H1 (cell line): Measurements from ENCODE around the gene ZBTB46. TPM values are rescaled to one million over a fixed set of nuclear protein-coding genes. Genes with fewer than 3 reads are reported as not detected.

ENCODE experiments used
- CTCF ChIA-PET: fragments of 300-600 bp; sonication (Branson Sonifier 250); formaldehyde crosslinking; loops from one replicate; lab custom pipeline; 2021; ENCODE audit not compliant: partially characterized antibody; lab: Charles Lee
- POLR2A ChIA-PET: fragments of 300-600 bp; sonication (Branson Sonifier 250); formaldehyde crosslinking; loops from one replicate; lab custom pipeline; 2021; ENCODE audit warnings: inconsistent platforms; ENCODE audit not compliant: partially characterized antibody; lab: Charles Lee
- DNase-seq, 2 experiments: peaks; one replicate each; pipeline versions ENCODE4 v3.0.0 to v3.0.0-alpha.2; 2010 to 2022; ENCODE audit warnings: low spot score in 2 of 2, low read depth in 1 of 2, mixed read lengths in 1 of 2
- FAIRE-seq: peaks from 2 replicates; lab custom pipeline; 2011; peaks lifted over from hg19 to GRCh38; lab: Jason Lieb, UNC
- H2AFZ ChIP-seq: 2 replicates; pipeline ENCODE4 v1.8.1; 2012; ENCODE audit warnings: low read length, inconsistent platforms
- H2AK5ac ChIP-seq: 2 replicates; pipeline ENCODE4 v1.6.1; 2013; ENCODE audit warnings: low read depth, low read length
- H2BK120ac ChIP-seq: replicated peaks from 2 replicates; pipeline ENCODE3; 2013; ENCODE audit warnings: low read depth, low read length, inconsistent platforms
- H2BK12ac ChIP-seq: 2 replicates; pipeline ENCODE4 v1.6.1; 2013; ENCODE audit warnings: low read depth, low read length
- H2BK15ac ChIP-seq: 2 replicates; pipeline ENCODE4 v1.6.1; 2013; ENCODE audit warnings: low read length
- H2BK20ac ChIP-seq: 2 replicates; pipeline ENCODE4 v1.6.1; 2013; ENCODE audit warnings: low read length
- H2BK5ac ChIP-seq: 2 replicates; pipeline ENCODE4 v1.6.1; 2013; ENCODE audit warnings: low read depth, low read length
- H3K14ac ChIP-seq: 2 replicates; pipeline ENCODE4 v1.6.1; 2013; ENCODE audit warnings: inconsistent platforms; ENCODE audit not compliant: insufficient read length
- H3K18ac ChIP-seq: 2 replicates; pipeline ENCODE4 v1.6.1; 2013; ENCODE audit warnings: low read length; ENCODE audit errors: extremely low read depth
- H3K23ac ChIP-seq: 2 replicates; pipeline ENCODE4 v1.6.1; 2013; ENCODE audit warnings: inconsistent platforms; ENCODE audit not compliant: insufficient read length
- H3K23me2 ChIP-seq: 2 replicates; pipeline ENCODE4 v1.6.1; 2013; ENCODE audit warnings: low read depth, low read length
- H3K27ac ChIP-seq: 2 replicates; pipeline ENCODE4 v1.6.1; 2011; ENCODE audit warnings: low read depth, low read length, inconsistent platforms
- H3K27me3 ChIP-seq, 4 experiments: replicated peaks in 1 of 4; 1 replicate in 1 of 4; 2 replicates in 3 of 4; pipeline versions ENCODE4 v1.6.1 to v1.8.1; 2011 to 2013; ENCODE audit warnings: low read length in 3 of 4, mild to moderate bottlenecking in 3 of 4, inconsistent platforms in 2 of 4, mixed read lengths in 2 of 4, moderate library complexity in 1 of 4; ENCODE audit not compliant: control insufficient read depth in 3 of 4, insufficient read depth in 3 of 4; ENCODE audit errors: extremely low read depth in 1 of 4
- H3K36me3 ChIP-seq, 4 experiments: 2 replicates each; pipeline versions ENCODE4 v1.6.1 to v1.8.1; 2011 to 2013; ENCODE audit warnings: mild to moderate bottlenecking in 4 of 4, low read length in 3 of 4, moderate library complexity in 2 of 4, control low read depth in 1 of 4, inconsistent platforms in 1 of 4; ENCODE audit not compliant: insufficient read depth in 4 of 4, control insufficient read depth in 2 of 4
- H3K4ac ChIP-seq: replicated peaks from 2 replicates; pipeline ENCODE3; 2013; ENCODE audit warnings: low read length, low read depth, mixed read lengths, inconsistent platforms; ENCODE audit not compliant: insufficient read length
- H3K4me1 ChIP-seq, 4 experiments: replicated peaks in 1 of 4; 1 replicate in 1 of 4; 2 replicates in 3 of 4; pipeline versions ENCODE4 v1.6.1 to v1.8.1; 2011 to 2013; ENCODE audit warnings: low read length in 3 of 4, inconsistent platforms in 2 of 4, mixed read lengths in 1 of 4; ENCODE audit not compliant: insufficient read depth in 4 of 4, control insufficient read depth in 3 of 4
- H3K4me2 ChIP-seq, 2 experiments: 2 replicates each; pipeline versions ENCODE4 v1.6.1 to v1.8.1; 2011 to 2013; ENCODE audit warnings: low read depth in 2 of 2, low read length in 2 of 2, control low read depth in 1 of 2, inconsistent platforms in 1 of 2, mild to moderate bottlenecking in 1 of 2; ENCODE audit not compliant: insufficient read depth in 1 of 2
- H3K4me3 ChIP-seq, 4 experiments: fragments of 200-600, 300-600 bp in 1 of 4; sonication (generic), shearing (Covaris generic), sonication (Bioruptor Twin) in 1 of 4; 2 replicates each; pipeline versions ENCODE4 v1.5.1 to v1.8.1; 2011 to 2016; ENCODE audit warnings: low read length in 4 of 4, low read depth in 3 of 4, control low read depth in 2 of 4, inconsistent platforms in 2 of 4, mild to moderate bottlenecking in 2 of 4, mixed read lengths in 1 of 4, moderate library complexity in 1 of 4; ENCODE audit not compliant: insufficient read depth in 2 of 4; ENCODE audit errors: extremely low read depth in 1 of 4
- H3K56ac ChIP-seq: replicated peaks from 2 replicates; pipeline ENCODE3; 2013; ENCODE audit warnings: low read depth, mild to moderate bottlenecking, mixed read lengths, low read length, inconsistent platforms; ENCODE audit not compliant: insufficient read length
- H3K79me1 ChIP-seq: 2 replicates; pipeline ENCODE4 v1.6.1; 2013; ENCODE audit warnings: low read depth, low read length, control low read depth
- H3K79me2 ChIP-seq, 2 experiments: 2 replicates each; pipeline versions ENCODE4 v1.6.1 to v1.8.1; 2012 to 2013; ENCODE audit warnings: low read length in 2 of 2, mild to moderate bottlenecking in 2 of 2, inconsistent platforms in 1 of 2; ENCODE audit not compliant: insufficient read depth in 2 of 2, control insufficient read depth in 1 of 2
- H3K9ac ChIP-seq, 4 experiments: replicated peaks in 1 of 4; 1 replicate in 1 of 4; 2 replicates in 3 of 4; pipeline versions ENCODE4 v1.6.1 to v1.8.1; 2011 to 2013; ENCODE audit warnings: low read depth in 3 of 4, low read length in 3 of 4, control low read depth in 2 of 4, mild to moderate bottlenecking in 2 of 4, moderate library complexity in 2 of 4, inconsistent platforms in 1 of 4; ENCODE audit errors: extremely low read depth in 1 of 4
- H3K9me3 ChIP-seq, 2 experiments: 2 replicates each; pipeline versions ENCODE4 v1.6.1 to v1.8.1; 2012 to 2013; ENCODE audit warnings: mild to moderate bottlenecking in 2 of 2, moderate library complexity in 2 of 2, control low read depth in 1 of 2, inconsistent platforms in 1 of 2, low read depth in 1 of 2, low read length in 1 of 2, mixed read lengths in 1 of 2; ENCODE audit not compliant: insufficient read depth in 2 of 2
- H4K20me1 ChIP-seq, 2 experiments: replicated peaks in 1 of 2; 2 replicates each; pipeline versions ENCODE3 to v1.8.1; 2011 to 2013; ENCODE audit warnings: inconsistent platforms in 2 of 2, low read length in 2 of 2, mild to moderate bottlenecking in 1 of 2; ENCODE audit not compliant: insufficient read depth in 2 of 2, control insufficient read depth in 1 of 2
- H4K5ac ChIP-seq: 2 replicates; pipeline ENCODE4 v1.6.1; 2013; ENCODE audit warnings: low read length, low read depth, mixed read lengths, inconsistent platforms; ENCODE audit not compliant: insufficient read length
- H4K8ac ChIP-seq: 2 replicates; pipeline ENCODE4 v1.8.0; 2013; ENCODE audit warnings: mild to moderate bottlenecking, moderate library complexity, low read length, inconsistent platforms; ENCODE audit not compliant: insufficient read depth; ENCODE audit errors: extremely low read depth
- H4K91ac ChIP-seq: replicated peaks from 2 replicates; pipeline ENCODE3; 2013; ENCODE audit warnings: low read length, mixed read lengths, inconsistent platforms; ENCODE audit not compliant: insufficient read length
- CBX5 ChIP-seq: fragments of 300-800, 300-1000 bp; sonication (generic); IDR thresholded peaks from 2 replicates; pipeline ENCODE4 v1.7.1; 2016; ENCODE audit warnings: antibody characterized with exemption, low read length, low read depth
- CBX8 ChIP-seq: fragments of 300-800, 300-1000 bp; sonication (generic); IDR thresholded peaks from 2 replicates; pipeline ENCODE4 v1.7.1; 2016; ENCODE audit warnings: low read depth, low read length, borderline replicate concordance
- CREB1 ChIP-seq: IDR thresholded peaks from 2 replicates; pipeline ENCODE4 v1.6.1; 2012; ENCODE audit warnings: inconsistent platforms
- FOSL1 ChIP-seq: IDR thresholded peaks from 2 replicates; pipeline ENCODE4 v1.6.1; 2011; ENCODE audit warnings: mild to moderate bottlenecking, low read depth, low read length, moderate library complexity; ENCODE audit not compliant: insufficient read depth
- KDM5A ChIP-seq: fragments of 200-600 bp; IDR thresholded peaks from 2 replicates; pipeline ENCODE4 v1.7.1; 2012; ENCODE audit warnings: mild to moderate bottlenecking, low read length, inconsistent platforms, mixed read lengths
- SP4 ChIP-seq: IDR thresholded peaks from 2 replicates; pipeline ENCODE4 v1.6.1; 2012; ENCODE audit warnings: low read length, inconsistent platforms
- SRF ChIP-seq: IDR thresholded peaks from 2 replicates; pipeline ENCODE4 v1.6.1; 2011; ENCODE audit warnings: mild to moderate bottlenecking, low read depth, low read length, moderate library complexity
- WGBS, 2 experiments: shearing (Covaris generic) in 1 of 2; methylation state at CpG; one replicate each; pipeline versions ENCODE4 v1.1.6 to v1.1.7; 2013 to 2015; ENCODE audit warnings: low lambda C conversion rate in 2 of 2, mixed read lengths in 2 of 2, inconsistent platforms in 1 of 2, low coverage in 1 of 2, missing lambda C conversion rate in 1 of 2; ENCODE audit not compliant: insufficient replicate concordance in 2 of 2, insufficient coverage in 1 of 2, insufficient read length in 1 of 2; ENCODE audit errors: extremely low coverage in 1 of 2, missing lambda C conversion rate in 1 of 2; 5-methylcytosine and 5-hydroxymethylcytosine counted together
- polyA plus RNA-seq, 7 experiments: library from polyadenylated mRNA; depleted of rRNA in 3 of 7; stranded (reverse) in 5 of 7; unstranded in 2 of 7; fragments of >200 nt in 5 of 7; fragments of 200-250 nt in 2 of 7; gene quantifications; 1 replicate in 5 of 7; 2 replicates in 1 of 7; 4 replicates in 1 of 7; pipeline versions ENCODE4 v1.2.1 to v1.2.3, GENCODE V29; 2011 to 2013; ENCODE audit warnings: missing spikeins in 2 of 7, mixed read lengths in 2 of 7
- total RNA-seq: library from RNA; stranded (reverse); fragmentation: NEBNext Ultra II Directional; extraction: Animal tissue kit (Norgen Biotek cat#: 25700); gene quantifications from 2 replicates; pipeline ENCODE4 v1.2.1, GENCODE V29; 2021
- TF ChIP-seq, protein P1 (sequence below): IDR thresholded peaks from 2 replicates; pipeline ENCODE4 v1.6.1; 2012; ENCODE audit warnings: inconsistent platforms

ZBTB46 gene
- total and polyA plus RNA-seq, 2 of the 8 experiments (the other 6 are each of a cell fraction or from before 2014, with no cell fraction given): 6.4 to 22.4 TPM

DNA sequence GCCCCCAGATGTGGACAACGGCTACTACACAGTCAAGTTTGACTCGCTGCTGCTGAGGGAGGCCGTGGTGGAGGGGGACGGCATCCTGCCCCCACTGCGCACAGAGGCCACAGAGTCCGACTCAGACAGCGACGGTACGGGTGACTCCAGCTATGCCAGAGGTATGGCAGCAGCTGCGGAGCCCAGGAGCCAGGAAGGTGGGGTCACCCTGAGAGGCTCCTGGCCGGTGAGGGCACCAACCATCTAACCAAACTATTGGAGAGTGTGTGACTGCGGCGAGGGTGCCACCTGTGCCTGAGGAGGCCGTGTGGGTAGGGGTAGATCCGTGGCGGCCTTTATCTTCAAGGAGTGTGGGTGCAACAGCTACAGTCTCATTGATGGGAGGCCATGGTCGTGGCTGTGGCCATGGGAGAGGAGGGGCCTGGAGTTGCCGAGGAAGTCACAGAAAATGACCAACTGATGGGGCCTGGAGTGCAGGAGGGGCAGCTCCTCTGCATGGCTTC lies 97.4 kb downstream of the ZBTB46 start:
- Histone ChIP-seq H2BK12ac (no peak overlapping the region), H3K4me2 (no peak overlapping the region), H4K5ac (no peak overlapping the region), H3K36me3 (peaks cover 0 to 14% (median 7%) of the 10 kb centered on the region in 4 experiments; a peak in 5 of 8 replicates), H3K9ac (no peak overlapping the region), H3K4me3 (no peak overlapping the region), H3K4ac (no peak overlapping the region), H2AK5ac (no peak overlapping the region), H3K9me3 (peaks cover 0 to 4% of the 10 kb centered on the region in 2 experiments; a peak in 2 of 4 replicates), H2BK5ac (no peak overlapping the region), H4K8ac (no peak overlapping the region), H4K91ac (no peak overlapping the region), H2BK15ac (no peak overlapping the region), H2BK20ac (no peak overlapping the region), H3K14ac (no peak overlapping the region), H2BK120ac (no peak overlapping the region), H3K79me2 (peaks cover 0 to 8% of the 10 kb centered on the region in 2 experiments; a peak in 1 of 4 replicates), H3K18ac (no peak overlapping the region), H3K4me1 (peaks cover 0 to 11% (median 6%) of the 10 kb centered on the region in 4 experiments; a peak in 6 of 7 replicates), H3K27ac (no peak overlapping the region), H3K56ac (no peak overlapping the region), H3K23ac (no peak overlapping the region), H3K27me3 (peaks cover 0 to 10% (median 7%) of the 10 kb centered on the region in 4 experiments; a peak in 4 of 7 replicates), H2AFZ (no peak overlapping the region), H3K23me2 (peaks cover 6% of the 10 kb centered on the region), H3K79me1 (peaks cover 16% of the 10 kb centered on the region), H4K20me1 (peaks cover 5 to 46% of the 10 kb centered on the region in 2 experiments)
- FAIRE-seq (no peak), DNase-seq (no peak)
- TF ChIP-seq, protein P1, sequence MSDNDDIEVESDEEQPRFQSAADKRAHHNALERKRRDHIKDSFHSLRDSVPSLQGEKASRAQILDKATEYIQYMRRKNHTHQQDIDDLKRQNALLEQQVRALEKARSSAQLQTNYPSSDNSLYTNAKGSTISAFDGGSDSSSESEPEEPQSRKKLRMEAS: no peak
- TF ChIP-seq FOSL1: no peak
- no peak for TF ChIP-seq KDM5A
- no peak for TF ChIP-seq CBX8
- no peak for TF ChIP-seq CBX5
- TF ChIP-seq SP4: no peak
- TF ChIP-seq SRF: no peak
- TF ChIP-seq CREB1: no peak
- CTCF ChIA-PET: interaction anchor here (1.0 to 1.4 kb wide), 3 partner anchors 17 to 166 kb away, joined by 3 to 4 read pairs (median 4); no protein-coding TSS in a partner anchor
- POLR2A ChIA-PET: interaction anchor here (0.7 to 1.9 kb wide), 7 partner anchors 8 to 56 kb away, joined by 3 to 7 read pairs (median 3); no protein-coding TSS in a partner anchor
- WGBS, 2 experiments: 95% methylated on average over 18 of the region's 18 CpGs; no CpG with 5 or more reads in 1 of the 2 experiments
